GM12872 (cell line): ENCODE results near the gene TM4SF20.

Experiments used
- TF ChIP-seq, protein P1 (sequence below): IDR thresholded peaks from 3 replicates; pipeline ENCODE4 v1.5.1; 2011; ENCODE audit warnings: low read depth, mild to moderate bottlenecking, low read length, moderate library complexity; ENCODE audit not compliant: insufficient read depth

Gene TM4SF20

DNA sequence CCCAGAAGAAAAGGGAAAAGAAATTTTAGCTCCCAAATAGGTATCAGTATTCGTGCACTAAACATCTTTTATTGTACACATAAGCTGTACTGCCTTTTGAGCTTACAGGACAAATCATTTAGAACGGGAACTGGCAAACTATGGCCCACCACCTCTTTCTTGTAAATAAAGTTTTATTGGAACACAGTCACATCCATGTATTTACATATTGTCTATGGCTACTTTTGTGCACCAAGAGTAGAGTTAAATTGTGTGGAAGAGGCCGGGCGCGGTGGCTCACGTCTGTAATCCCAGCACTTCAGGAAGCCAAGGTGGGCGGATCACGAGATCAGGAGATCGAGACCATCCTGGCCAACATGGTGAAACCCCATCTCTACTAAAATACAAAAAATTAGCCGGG, 5.7 kb downstream of the TM4SF20 start:
- TF ChIP-seq, protein P1, sequence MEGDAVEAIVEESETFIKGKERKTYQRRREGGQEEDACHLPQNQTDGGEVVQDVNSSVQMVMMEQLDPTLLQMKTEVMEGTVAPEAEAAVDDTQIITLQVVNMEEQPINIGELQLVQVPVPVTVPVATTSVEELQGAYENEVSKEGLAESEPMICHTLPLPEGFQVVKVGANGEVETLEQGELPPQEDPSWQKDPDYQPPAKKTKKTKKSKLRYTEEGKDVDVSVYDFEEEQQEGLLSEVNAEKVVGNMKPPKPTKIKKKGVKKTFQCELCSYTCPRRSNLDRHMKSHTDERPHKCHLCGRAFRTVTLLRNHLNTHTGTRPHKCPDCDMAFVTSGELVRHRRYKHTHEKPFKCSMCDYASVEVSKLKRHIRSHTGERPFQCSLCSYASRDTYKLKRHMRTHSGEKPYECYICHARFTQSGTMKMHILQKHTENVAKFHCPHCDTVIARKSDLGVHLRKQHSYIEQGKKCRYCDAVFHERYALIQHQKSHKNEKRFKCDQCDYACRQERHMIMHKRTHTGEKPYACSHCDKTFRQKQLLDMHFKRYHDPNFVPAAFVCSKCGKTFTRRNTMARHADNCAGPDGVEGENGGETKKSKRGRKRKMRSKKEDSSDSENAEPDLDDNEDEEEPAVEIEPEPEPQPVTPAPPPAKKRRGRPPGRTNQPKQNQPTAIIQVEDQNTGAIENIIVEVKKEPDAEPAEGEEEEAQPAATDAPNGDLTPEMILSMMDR = no peak

DNA sequence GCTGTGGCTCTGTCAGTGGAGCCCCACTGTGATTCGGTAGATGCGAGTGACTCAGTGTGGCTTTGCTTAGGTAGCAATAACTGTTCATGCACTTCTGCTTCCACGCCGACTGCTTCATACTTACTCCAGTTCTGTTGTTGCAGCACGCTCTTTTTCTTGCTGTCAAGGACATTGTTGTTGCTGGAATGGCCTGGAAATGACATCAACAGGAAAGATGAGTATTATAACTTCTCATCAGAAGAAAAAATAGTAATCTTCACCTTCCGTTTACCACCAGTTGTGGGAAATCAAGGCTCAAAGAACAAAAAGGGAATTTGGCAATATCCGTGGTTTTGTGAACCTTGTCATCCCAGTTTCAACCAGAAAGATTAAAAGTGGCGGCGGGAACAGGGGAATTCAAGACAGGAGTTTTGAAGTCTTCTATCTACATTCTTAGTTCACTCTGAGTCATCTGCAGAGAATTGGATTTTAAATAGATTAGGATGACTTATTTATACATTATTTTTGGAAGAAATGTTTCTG, 8.3 kb downstream of the TM4SF20 start:
- TF ChIP-seq, protein P1 = no peak

DNA sequence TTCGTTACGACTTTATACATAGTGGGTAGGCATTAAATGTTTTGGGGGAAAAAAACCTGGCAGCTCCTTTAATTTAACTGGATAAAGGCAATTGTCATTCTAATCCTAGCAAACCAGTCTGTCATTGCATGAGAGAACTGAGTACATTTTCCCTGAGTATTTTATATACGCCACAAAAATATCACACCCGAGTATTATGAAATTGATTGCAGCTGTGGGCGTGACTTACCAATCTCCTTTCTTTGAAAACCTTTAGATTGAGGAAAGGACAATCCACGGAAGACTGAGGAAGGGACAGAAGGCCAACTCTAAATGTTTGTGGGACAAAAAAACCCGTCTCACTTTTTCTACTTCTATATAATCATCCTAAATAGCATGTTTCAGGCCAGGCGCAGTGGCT, 9.0 kb downstream of the TM4SF20 start:
- TF ChIP-seq, protein P1 = no peak

DNA sequence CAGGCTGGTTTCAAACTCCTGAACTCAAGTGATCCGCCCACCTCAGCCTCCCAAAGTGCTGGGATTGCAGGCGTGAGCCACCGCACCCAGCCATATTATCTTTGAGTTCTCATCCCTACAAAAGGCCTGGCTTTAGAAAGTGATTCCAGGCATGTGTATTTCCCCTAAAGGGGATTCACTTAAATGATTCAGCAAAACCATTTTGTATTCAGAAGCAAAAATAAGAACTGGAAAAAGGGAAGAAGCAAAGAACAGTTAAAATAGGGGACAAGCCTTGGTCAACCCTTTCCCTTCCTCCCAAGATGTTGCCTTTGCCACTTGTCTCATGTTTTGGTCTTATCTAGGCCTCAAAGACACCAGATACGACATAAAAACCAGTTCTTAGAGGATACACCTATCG, 10.5 kb downstream of the TM4SF20 start:
- TF ChIP-seq, protein P1 = no peak

DNA sequence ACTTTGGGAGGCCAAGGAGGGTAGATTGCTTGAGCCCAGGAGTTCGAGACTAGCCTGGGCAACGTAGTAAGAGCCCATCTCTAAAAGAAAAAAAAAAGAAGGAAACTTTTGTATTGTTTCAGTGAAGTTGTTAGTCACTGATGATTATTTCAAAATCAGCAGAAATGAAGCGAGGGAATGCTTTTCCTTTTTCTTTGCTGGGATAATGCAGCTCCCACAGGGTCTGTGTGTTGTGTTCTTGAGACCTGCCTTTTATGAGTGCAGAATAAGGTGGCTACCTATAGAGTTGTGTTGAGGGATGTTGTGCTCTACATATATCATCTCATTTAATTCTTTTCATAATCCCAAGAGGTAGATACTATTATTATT, 11.7 kb downstream of the TM4SF20 start:
- TF ChIP-seq, protein P1 = no peak

DNA sequence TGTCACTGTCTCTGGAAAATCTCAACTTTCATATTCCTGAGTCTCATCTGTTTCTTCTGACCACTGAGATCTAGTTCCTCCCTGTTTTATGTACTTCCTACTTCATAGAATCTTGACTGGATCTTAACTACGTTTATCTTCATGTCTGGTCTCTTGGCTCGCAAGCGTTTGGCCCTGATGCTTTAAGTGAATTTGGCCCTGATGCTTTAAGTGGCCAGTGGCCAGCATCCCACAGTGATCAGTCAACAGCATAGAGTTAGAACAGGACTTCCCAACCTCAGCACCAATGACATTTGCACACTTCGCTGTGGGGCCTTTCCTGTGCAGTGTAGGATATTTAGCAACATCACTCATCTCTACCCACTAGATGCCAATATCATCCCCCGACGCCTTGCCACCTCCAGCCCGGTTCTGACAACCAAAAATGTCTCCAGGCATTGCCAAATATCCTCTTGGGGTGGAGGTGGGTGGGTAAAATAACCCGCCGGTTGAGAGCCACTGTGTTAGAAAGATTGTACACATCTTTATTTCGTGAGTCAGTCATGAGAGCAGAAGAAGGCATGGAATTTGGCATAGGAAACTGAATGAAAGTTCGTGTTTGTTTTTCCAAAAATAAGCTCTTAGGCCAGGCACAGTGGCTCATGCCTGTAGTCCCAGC, 12.2 kb downstream of the TM4SF20 start:
- TF ChIP-seq, protein P1 = no peak

DNA sequence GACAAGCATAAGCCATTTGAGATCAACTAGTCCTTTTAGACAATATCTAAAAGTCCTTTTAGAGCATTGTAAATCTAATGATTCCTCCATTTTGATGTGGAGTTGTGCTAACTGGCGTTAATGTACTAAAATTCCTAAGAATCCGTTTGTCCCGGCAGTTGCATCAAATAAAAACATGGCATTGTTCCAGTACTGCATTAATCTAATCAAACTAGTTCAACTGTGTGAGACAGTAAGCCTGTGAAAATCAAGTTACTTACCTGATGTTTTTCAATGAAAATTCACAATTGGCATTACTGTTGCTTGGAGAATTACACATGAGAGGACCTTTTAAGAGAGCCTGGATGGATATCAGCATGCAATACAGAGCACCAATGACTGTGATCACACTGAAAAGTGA, 13.3 kb downstream of the TM4SF20 start:
- TF ChIP-seq, protein P1 = no peak
